Muscle layer of duodenum (tissue), 2 donors: ENCODE results near the gene BAZ2A.

Experiments used
- H3K27ac ChIP-seq: one replicate; pipeline ENCODE4 v1.7.0; 2013; ENCODE audit warnings: mild to moderate bottlenecking, low read length
- H3K27me3 ChIP-seq: one replicate; pipeline ENCODE4 v1.7.0; 2013; ENCODE audit warnings: low read depth, mild to moderate bottlenecking, control low read depth, low read length
- H3K36me3 ChIP-seq, 2 donors: one replicate each; pipeline ENCODE4 v1.7.0; 2013; ENCODE audit warnings: low read length in 2 of 2, control low read depth in 1 of 2, mild to moderate bottlenecking in 1 of 2; ENCODE audit not compliant: insufficient read depth in 2 of 2, control insufficient read depth in 1 of 2
- H3K4me1 ChIP-seq, 2 donors: one replicate each; pipeline ENCODE4 v1.7.0; 2013; ENCODE audit warnings: low read length in 2 of 2, mild to moderate bottlenecking in 2 of 2, control low read depth in 1 of 2, moderate library complexity in 1 of 2; ENCODE audit not compliant: insufficient read depth in 2 of 2, control insufficient read depth in 1 of 2
- H3K4me3 ChIP-seq, 2 donors: one replicate each; pipeline ENCODE4 v1.7.0; 2013; ENCODE audit warnings: low read length in 2 of 2, low read depth in 1 of 2, mild to moderate bottlenecking in 1 of 2
- H3K9me3 ChIP-seq, 2 donors: one replicate each; pipeline ENCODE4 v1.7.0; 2013; ENCODE audit warnings: low read length in 2 of 2, control low read depth in 1 of 2, mild to moderate bottlenecking in 1 of 2; ENCODE audit not compliant: control insufficient read depth in 1 of 2
- donor health status: healthy.

The BAZ2A gene

DNA sequence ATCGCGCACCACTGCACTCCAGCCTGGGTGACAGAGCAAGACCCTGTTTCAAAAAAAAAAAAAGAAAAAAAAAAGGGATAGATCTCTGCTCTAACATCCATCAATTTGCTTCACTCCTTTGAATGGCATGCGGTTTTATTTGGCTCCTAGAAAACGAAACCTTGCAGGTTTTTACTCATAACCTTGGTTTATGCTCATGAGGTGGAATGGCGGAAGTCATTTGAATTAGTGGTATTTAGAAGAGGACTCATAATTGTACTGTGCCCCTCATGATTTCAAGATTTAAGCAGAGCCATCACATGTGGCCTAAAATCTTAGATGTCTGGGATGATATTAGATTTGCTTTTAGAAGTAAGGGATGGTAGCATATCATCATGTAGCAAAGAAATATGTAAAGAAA lies 79.1 kb downstream of the BAZ2A start:
- Histone ChIP-seq H3K36me3 (no peaks in the 10 kb centered on the region), H3K27me3 (no peaks in the 10 kb centered on the region), H3K27ac (no peak overlapping the region), H3K4me3 (no peak overlapping the region), H3K4me1 (peaks cover 0 to 4% of the 10 kb centered on the region in 2 donors), H3K9me3 (no peaks in the 10 kb centered on the region)

DNA sequence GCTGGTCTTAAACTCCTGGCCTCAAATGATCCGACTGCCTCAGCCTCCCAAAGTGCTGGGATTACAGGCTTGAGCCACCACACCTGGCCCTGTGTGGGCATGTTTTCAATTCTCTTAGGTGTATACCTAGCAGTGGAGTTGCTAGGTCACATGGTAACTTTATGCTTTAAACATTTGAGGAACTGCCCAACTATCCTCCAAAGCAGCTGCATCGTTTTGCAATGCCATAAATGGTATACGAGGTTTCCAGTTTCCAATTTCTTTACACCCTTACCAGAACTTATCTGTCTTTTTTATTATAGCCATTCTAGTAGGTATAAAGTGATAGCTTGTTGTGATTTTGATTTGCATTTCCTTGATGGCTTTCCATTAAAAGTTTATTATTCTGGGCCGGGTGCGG lies 83.4 kb downstream of the BAZ2A start:
- Histone ChIP-seq H3K9me3 (no peaks in the 10 kb centered on the region), H3K4me3 (no peak overlapping the region), H3K4me1 (no peaks in the 10 kb centered on the region)

More for the DNA sequence above, 83.4 kb downstream of the BAZ2A start:
- H3K27ac ChIP-seq: no peak overlapping the region
- H3K36me3 ChIP-seq: no peaks in the 10 kb centered on the region
- no peaks in the 10 kb centered on the region for H3K27me3 ChIP-seq
